H9 (cell line): Measurements from ENCODE around the gene KCNJ12. TPM values are rescaled to one million over a fixed set of nuclear protein-coding genes. Genes with fewer than 3 reads are reported as not detected.

Experiments
- DNase-seq: peaks from one replicate; pipeline ENCODE4 v3.0.0-alpha.2; 2017
- H2AFZ ChIP-seq: one replicate; pipeline ENCODE4 v1.6.1; 2013; ENCODE audit warnings: mild to moderate bottlenecking, low read length, control low read depth, moderate library complexity
- H2AK5ac ChIP-seq: 2 replicates; pipeline ENCODE4 v1.6.1; 2013; ENCODE audit warnings: low read length, control low read depth, mixed read lengths; ENCODE audit not compliant: insufficient read length
- H2BK120ac ChIP-seq: one replicate; pipeline ENCODE4 v1.6.1; 2013; ENCODE audit warnings: low read depth, mild to moderate bottlenecking, low read length, control low read depth, inconsistent platforms; ENCODE audit not compliant: poor library complexity, severe bottlenecking
- H2BK12ac ChIP-seq: 2 replicates; pipeline ENCODE4 v1.6.1; 2013; ENCODE audit warnings: low read length, control low read depth, mixed read lengths, low read depth; ENCODE audit not compliant: insufficient read length
- H2BK15ac ChIP-seq: 2 replicates; pipeline ENCODE4 v1.6.1; 2013; ENCODE audit warnings: low read depth, low read length, control low read depth
- H2BK20ac ChIP-seq: one replicate; pipeline ENCODE4 v1.6.1; 2013; ENCODE audit warnings: low read depth, mild to moderate bottlenecking, low read length, control low read depth, inconsistent platforms; ENCODE audit not compliant: poor library complexity, severe bottlenecking
- H2BK5ac ChIP-seq: 2 replicates; pipeline ENCODE4 v1.6.1; 2013; ENCODE audit warnings: low read length, control low read depth, mixed read lengths; ENCODE audit not compliant: insufficient read length
- H3K14ac ChIP-seq: 2 replicates; pipeline ENCODE4 v1.6.1; 2013; ENCODE audit warnings: low read length, control low read depth; ENCODE audit not compliant: insufficient read depth
- H3K18ac ChIP-seq: 2 replicates; pipeline ENCODE4 v1.6.1; 2013; ENCODE audit warnings: low read depth, mild to moderate bottlenecking, mixed read lengths, low read length, control low read depth; ENCODE audit not compliant: insufficient read length
- H3K23ac ChIP-seq: 2 replicates; pipeline ENCODE4 v1.6.1; 2013; ENCODE audit warnings: low read length, control low read depth, mixed read lengths, low read depth; ENCODE audit not compliant: insufficient read length
- H3K23me2 ChIP-seq: 2 replicates; pipeline ENCODE4 v1.6.1; 2013; ENCODE audit warnings: low read depth, mild to moderate bottlenecking, mixed read lengths, low read length, control low read depth; ENCODE audit not compliant: insufficient read length, poor library complexity, severe bottlenecking
- H3K27ac ChIP-seq: 2 replicates; pipeline ENCODE4 v1.5.1; 2013; ENCODE audit warnings: low read length, control low read depth, mixed read lengths, low read depth; ENCODE audit not compliant: insufficient read length
- H3K27me3 ChIP-seq: 2 replicates; pipeline ENCODE4 v1.6.1; 2013; ENCODE audit warnings: low read length, control low read depth, inconsistent platforms; ENCODE audit not compliant: insufficient read depth
- H3K4ac ChIP-seq: 2 replicates; pipeline ENCODE4 v1.6.1; 2013; ENCODE audit warnings: low read depth, mild to moderate bottlenecking, control low read depth, inconsistent platforms, low read length, moderate library complexity
- H3K4me1 ChIP-seq: 2 replicates; pipeline ENCODE4 v1.6.1; 2013; ENCODE audit warnings: low read length, control low read depth, inconsistent platforms; ENCODE audit not compliant: insufficient read depth
- H3K4me2 ChIP-seq: 2 replicates; pipeline ENCODE4 v1.6.1; 2013; ENCODE audit warnings: low read length, control low read depth, mixed read lengths; ENCODE audit not compliant: insufficient read length, insufficient read depth
- H3K56ac ChIP-seq: 2 replicates; pipeline ENCODE4 v1.6.1; 2013; ENCODE audit warnings: low read depth, mild to moderate bottlenecking, mixed read lengths, low read length, control low read depth; ENCODE audit not compliant: insufficient read length
- H3K79me1 ChIP-seq: 2 replicates; pipeline ENCODE4 v1.6.1; 2013; ENCODE audit warnings: low read depth, mild to moderate bottlenecking, moderate library complexity, low read length, control low read depth, inconsistent platforms; ENCODE audit not compliant: insufficient read depth, poor library complexity, severe bottlenecking
- H3K79me2 ChIP-seq: 2 replicates; pipeline ENCODE4 v1.6.1; 2013; ENCODE audit warnings: low read length, control low read depth, inconsistent platforms; ENCODE audit not compliant: insufficient read depth
- H3K9ac ChIP-seq: 2 replicates; pipeline ENCODE4 v1.6.1; 2013; ENCODE audit warnings: low read length, control low read depth, mixed read lengths; ENCODE audit not compliant: insufficient read length; ENCODE audit errors: extremely low read depth
- H3K9me3 ChIP-seq: one replicate; pipeline ENCODE4 v1.6.1; 2013; ENCODE audit warnings: low read depth, low read length, inconsistent platforms; ENCODE audit not compliant: control insufficient read depth
- H3T11ph ChIP-seq: one replicate; pipeline ENCODE4 v1.6.1; 2013; ENCODE audit warnings: mild to moderate bottlenecking, low read length, control low read depth, inconsistent platforms
- H4K20me1 ChIP-seq: one replicate; pipeline ENCODE4 v1.6.1; 2013; ENCODE audit not compliant: control insufficient read depth, insufficient read length, insufficient read depth
- H4K5ac ChIP-seq: 2 replicates; pipeline ENCODE4 v1.6.1; 2013; ENCODE audit warnings: low read depth, mild to moderate bottlenecking, mixed read lengths, low read length, control low read depth; ENCODE audit not compliant: insufficient read length
- H4K8ac ChIP-seq: replicated peaks from 2 replicates; pipeline ENCODE4 v1.6.1; 2013; ENCODE audit warnings: low read length, control low read depth, mixed read lengths, low read depth; ENCODE audit not compliant: insufficient read length
- H4K91ac ChIP-seq: 2 replicates; pipeline ENCODE4 v1.6.1; 2013; ENCODE audit warnings: low read depth, mild to moderate bottlenecking, moderate library complexity, mixed read lengths, low read length, control low read depth; ENCODE audit not compliant: insufficient read length
- H3K27ac Mint-ChIP-seq, 3 experiments: 2 replicates in 2 of 3; 3 replicates in 1 of 3; pipeline ENCODE4 v1.8.0; 2020 to 2021; ENCODE audit warnings: mixed read lengths in 3 of 3, mild to moderate bottlenecking in 1 of 3, moderate library complexity in 1 of 3
- H3K27me3 Mint-ChIP-seq: 2 replicates; pipeline ENCODE4 v1.8.0; 2021; ENCODE audit warnings: low read depth, mild to moderate bottlenecking, moderate library complexity, mixed read lengths
- H3K36me3 Mint-ChIP-seq, 3 experiments: 2 replicates in 2 of 3; 3 replicates in 1 of 3; pipeline ENCODE4 v1.8.0; 2020 to 2021; ENCODE audit warnings: low read depth in 3 of 3, mixed read lengths in 3 of 3; ENCODE audit not compliant: insufficient read depth in 1 of 3
- H3K4me1 Mint-ChIP-seq, 2 experiments: 2 replicates each; pipeline ENCODE4 v1.8.0; 2020; ENCODE audit warnings: mixed read lengths in 2 of 2
- H3K4me3 Mint-ChIP-seq, 2 experiments: 2 replicates in 1 of 2; 3 replicates in 1 of 2; pipeline ENCODE4 v1.8.0; 2020 to 2021; ENCODE audit warnings: mild to moderate bottlenecking in 2 of 2, mixed read lengths in 2 of 2, moderate library complexity in 1 of 2
- H3K9me3 Mint-ChIP-seq, 2 experiments: 2 replicates in 1 of 2; 3 replicates in 1 of 2; pipeline ENCODE4 v1.8.0; 2020; ENCODE audit warnings: mild to moderate bottlenecking in 2 of 2, mixed read lengths in 2 of 2, moderate library complexity in 1 of 2
- CTCF ChIP-seq: fragments of 200-600 bp; sonication (generic); conservative IDR thresholded peaks from 3 replicates; pipeline ENCODE4 v1.8.0; 2021; ENCODE audit warnings: antibody characterized with exemption, mild to moderate bottlenecking
- WGBS: extraction: QIAGEN DNeasy Blood & Tissue Kit; methylation state at CpG from one replicate; pipeline ENCODE4 v1.1.7; 2013; ENCODE audit warnings: missing lambda C conversion rate, low lambda C conversion rate, mixed read lengths; ENCODE audit not compliant: insufficient read length; ENCODE audit errors: extremely low coverage; 5-methylcytosine and 5-hydroxymethylcytosine counted together
- total RNA-seq: library from RNA; stranded (reverse); gene quantifications from 2 replicates; pipeline ENCODE4 v1.2.1, GENCODE V29; 2021

KCNJ12 gene
- total RNA-seq, 1 experiment from 2014 or later: 0.39 TPM

GRCh38 chr17:21373036-21373435 is 3.1 kb upstream of the KCNJ12 start:
- Histone ChIP-seq H3K23me2 (peaks cover 13% of the 10 kb centered on the region), H3K18ac (no peak overlapping the region), H3K56ac (no peak overlapping the region), H4K5ac (no peak overlapping the region), H3K9me3 (no peaks in the 10 kb centered on the region), H2AFZ (no peak overlapping the region), H4K20me1 (no peaks in the 10 kb centered on the region), H3T11ph (no peak overlapping the region), H2BK5ac (no peak overlapping the region), H3K27ac (no peak overlapping the region), H2AK5ac (no peak overlapping the region), H3K79me1 (no peaks in the 10 kb centered on the region), H3K79me2 (no peaks in the 10 kb centered on the region), H3K23ac (no peak overlapping the region), H2BK15ac (no peak overlapping the region), H2BK120ac (no peak overlapping the region), H4K8ac (no peak overlapping the region), H3K4ac (no peak overlapping the region), H3K27me3 (peaks cover 14% of the 10 kb centered on the region; the same call in 1 of the 2 replicates), H3K4me2 (no peak overlapping the region), H3K14ac (no peak overlapping the region), H3K9ac (no peak overlapping the region), H2BK12ac (no peak overlapping the region), H4K91ac (no peak overlapping the region), H3K4me1 (no peaks in the 10 kb centered on the region), H2BK20ac (no peak overlapping the region)
- Mint-ChIP-seq H3K9me3 (no peaks in the 10 kb centered on the region; a peak in 1 of 5 replicates), H3K4me3 (peak overlapping the region in 1 of 2 experiments; percentile 50; a peak in 1 of 5 replicates), H3K4me1 (peaks cover 23 to 50% of the 10 kb centered on the region in 2 experiments), H3K36me3 (no peaks in the 10 kb centered on the region), H3K27me3 (peaks cover 62% of the 10 kb centered on the region), H3K27ac (no peak overlapping the region)
- no CpG with 5 or more reads among the region's 12 CpGs for WGBS
- TF ChIP-seq CTCF: no peak
- DNase-seq: no peak
